ENCODE measurements around the gene SCARF2. TPM values are rescaled to one million over a fixed set of nuclear protein-coding genes. Genes with fewer than 3 reads are reported as not detected.

Gene SCARF2
- total RNA-seq, 4 donors from 2014 or later = 14.8 to 25.3 (median 20.1) TPM

GRCh38 chr22:20427945-20428417, 9.6 kb downstream of the SCARF2 start:
- Histone ChIP-seq H3K27ac (no peak overlapping the region), H3K27me3 (peaks cover 7% of the 10 kb centered on the region), H3K36me3 (peaks cover 0 to 61% of the 10 kb centered on the region in 2 donors), H3K4me3 (no peak overlapping the region), H3K4me1 (peaks cover 0 to 65% (median 20%) of the 10 kb centered on the region in 3 donors), H3K9me3 (no peaks in the 10 kb centered on the region)
- WGBS, 2 donors (ENCODE audit: low coverage in 1 of 2) = 91% methylated on average over 3 of the region's 4 CpGs; no CpG with 5 or more reads in 1 of the 2 donors
- TF ChIP-seq POLR2A (IDR thresholded peaks at IDR 0.05) = no peak
- ATAC-seq = no peak

GRCh38 chr22:20427104-20427944, 10.3 kb downstream of the SCARF2 start:
- no peak for TF ChIP-seq CTCF (IDR thresholded peaks at IDR 0.05)
- no peak for TF ChIP-seq POLR2A (IDR thresholded peaks at IDR 0.05)
- no peak for TF ChIP-seq POLR2AphosphoS5 (IDR thresholded peaks at IDR 0.05)
- no peak for TF ChIP-seq EP300 (IDR thresholded peaks at IDR 0.05)
- no peak overlapping the region for H3K4me3 ChIP-seq
- H3K9me3 ChIP-seq = no peaks in the 10 kb centered on the region
- peaks cover 0 to 71% (median 23%) of the 10 kb centered on the region in 3 donors for H3K4me1 ChIP-seq
- H3K27me3 ChIP-seq = peaks cover 7% of the 10 kb centered on the region
- 79% methylated on average over 3 of the region's 8 CpGs; no CpG with 5 or more reads in 1 of the 2 donors for WGBS, 2 donors (ENCODE audit: low coverage in 1 of 2)
- ATAC-seq = no peak
- no peak overlapping the region for H3K27ac ChIP-seq
- peaks cover 0 to 61% of the 10 kb centered on the region in 2 donors for H3K36me3 ChIP-seq

- no peak for ATAC-seq
- no peaks in the 10 kb centered on the region for H3K9me3 ChIP-seq
- no peak overlapping the region for H3K27ac ChIP-seq
- TF ChIP-seq EP300 (IDR thresholded peaks at IDR 0.05) (no peak), CTCF (IDR thresholded peaks at IDR 0.05) (no peak), POLR2AphosphoS5 (IDR thresholded peaks at IDR 0.05) (no peak), POLR2A (IDR thresholded peaks at IDR 0.05) (no peak)
- H3K4me1 ChIP-seq = peaks cover 0 to 63% (median 17%) of the 10 kb centered on the region in 3 donors
- H3K36me3 ChIP-seq = peaks cover 0 to 61% of the 10 kb centered on the region in 2 donors
- no peaks in the 10 kb centered on the region for H3K27me3 ChIP-seq
- peak overlapping the region in 1 of 2 donors; percentile 31 for H3K4me3 ChIP-seq
- 90% methylated on average over 2 of the region's 12 CpGs; no CpG with 5 or more reads in 1 of the 2 donors for WGBS, 2 donors (ENCODE audit: low coverage in 1 of 2)
Observed at GRCh38 chr22:20426259-20426615, 11.4 kb downstream of the SCARF2 start.

GRCh38 chr22:20425566-20426258, 11.9 kb downstream of the SCARF2 start:
- no peak for TF ChIP-seq POLR2A (IDR thresholded peaks at IDR 0.05)
- TF ChIP-seq POLR2AphosphoS5 (IDR thresholded peaks at IDR 0.05) = no peak
- no CpG with 5 or more reads among the region's 96 CpGs for WGBS, 2 donors (ENCODE audit: low coverage in 1 of 2)
- no peaks in the 10 kb centered on the region for H3K9me3 ChIP-seq
- no peak overlapping the region for H3K27ac ChIP-seq
- H3K36me3 ChIP-seq = peaks cover 0 to 60% of the 10 kb centered on the region in 2 donors
- no peaks in the 10 kb centered on the region for H3K27me3 ChIP-seq
- H3K4me3 ChIP-seq = peak overlapping the region in 1 of 2 donors; percentile 31
- no peak for ATAC-seq
- H3K4me1 ChIP-seq = peaks cover 0 to 58% (median 16%) of the 10 kb centered on the region in 3 donors

- H3K4me1 ChIP-seq = peaks cover 0 to 51% (median 16%) of the 10 kb centered on the region in 3 donors
Observed at GRCh38 chr22:20424932-20425565, 12.6 kb downstream of the SCARF2 start.

More at GRCh38 chr22:20424932-20425565, 12.6 kb downstream of the SCARF2 start:
- Histone ChIP-seq H3K27me3 (no peaks in the 10 kb centered on the region), H3K9me3 (no peaks in the 10 kb centered on the region), H3K27ac (peak overlapping the region in 2 of 4 donors; percentile 37 to 57), H3K36me3 (peaks cover 0 to 53% of the 10 kb centered on the region in 2 donors), H3K4me3 (peak overlapping the region in 1 of 2 donors; percentile 31)
- TF ChIP-seq EP300 (IDR thresholded peaks at IDR 0.05) (no peak), POLR2A (IDR thresholded peaks at IDR 0.05) (no peak), POLR2AphosphoS5 (IDR thresholded peaks at IDR 0.05) (no peak), CTCF (IDR thresholded peaks at IDR 0.05) (no peak)
- peak; percentile 20 for ATAC-seq
- no CpG with 5 or more reads among the region's 59 CpGs for WGBS, 2 donors (ENCODE audit: low coverage in 1 of 2)
